Neural progenitor cell (in vitro differentiated cells): ENCODE measurements around the gene ELL3. TPM values are rescaled to one million over a fixed set of nuclear protein-coding genes. Genes with fewer than 3 reads are reported as not detected.

Source experiments
- DNase-seq: peaks from one replicate; pipeline ENCODE4 v3.0.0-alpha.2; 2016; ENCODE audit warnings: low spot score
- H2AFZ ChIP-seq: fragments of 200-600 bp; sonication (generic); replicated peaks from 2 replicates; pipeline ENCODE4 v1.6.1; 2016; ENCODE audit warnings: antibody characterized with exemption
- H3F3A ChIP-seq: fragments of 200-600 bp; sonication (generic); 2 replicates; pipeline ENCODE4 v1.6.1; 2016; ENCODE audit warnings: antibody characterized with exemption, low read depth
- H3K27ac ChIP-seq: fragments of 200-600 bp; sonication (generic); 2 replicates; pipeline ENCODE4 v1.5.1; 2016; ENCODE audit warnings: mild to moderate bottlenecking
- H3K27me3 ChIP-seq: fragments of 200-600 bp; sonication (generic); 2 replicates; pipeline ENCODE4 v1.6.1; 2016; ENCODE audit warnings: mild to moderate bottlenecking, moderate library complexity
- H3K36me3 ChIP-seq: fragments of 200-600 bp; sonication (generic); 2 replicates; pipeline ENCODE4 v1.5.1; 2016
- H3K4me1 ChIP-seq: fragments of 200-600 bp; sonication (generic); 2 replicates; pipeline ENCODE4 v1.6.1; 2016; ENCODE audit warnings: mixed run types
- H3K4me2 ChIP-seq: fragments of 200-600 bp; sonication (generic); 2 replicates; pipeline ENCODE4 v1.6.1; 2016
- H3K4me3 ChIP-seq: fragments of 200-600 bp; sonication (generic); 2 replicates; pipeline ENCODE4 v1.5.1; 2016
- H3K79me2 ChIP-seq: fragments of 200-600 bp; sonication (generic); 2 replicates; pipeline ENCODE4 v1.6.1; 2016; ENCODE audit warnings: low read depth
- H3K9ac ChIP-seq: fragments of 200-600 bp; sonication (generic); 2 replicates; pipeline ENCODE4 v1.6.1; 2016
- H3K9me3 ChIP-seq: fragments of 200-600 bp; sonication (generic); 2 replicates; pipeline ENCODE4 v1.5.1; 2016; ENCODE audit warnings: low read depth
- H4K20me1 ChIP-seq: fragments of 200-600 bp; sonication (generic); 2 replicates; pipeline ENCODE4 v1.6.1; 2016; ENCODE audit warnings: low read depth
- H3K27ac Mint-ChIP-seq: 3 replicates; pipeline ENCODE4 v1.8.0; 2021; ENCODE audit warnings: mixed read lengths
- H3K27me3 Mint-ChIP-seq: 2 replicates; pipeline ENCODE4 v1.8.0; 2022; ENCODE audit warnings: low read depth, mild to moderate bottlenecking, inconsistent platforms, moderate library complexity, mixed read lengths; ENCODE audit not compliant: insufficient read depth
- H3K36me3 Mint-ChIP-seq: 3 replicates; pipeline ENCODE4 v1.8.0; 2021; ENCODE audit warnings: mixed read lengths
- H3K4me1 Mint-ChIP-seq: 3 replicates; pipeline ENCODE4 v1.8.0; 2021; ENCODE audit warnings: mixed read lengths
- H3K4me3 Mint-ChIP-seq: 3 replicates; pipeline ENCODE4 v1.8.0; 2021; ENCODE audit warnings: mild to moderate bottlenecking, moderate library complexity, mixed read lengths
- H3K9me3 Mint-ChIP-seq: 3 replicates; pipeline ENCODE4 v1.8.0; 2020; ENCODE audit warnings: mixed read lengths
- EZH2 ChIP-seq: fragments of 200-600 bp; sonication (generic); IDR thresholded peaks from 2 replicates; pipeline ENCODE4 v1.6.1; 2017; ENCODE audit warnings: antibody characterized with exemption, mild to moderate bottlenecking, moderate library complexity
- EZH2phosphoT487 ChIP-seq: fragments of 200-600 bp; sonication (generic); IDR thresholded peaks from 2 replicates; pipeline ENCODE4 v1.6.1; 2017; ENCODE audit warnings: antibody characterized with exemption
- total RNA-seq: library from RNA; depleted of rRNA; stranded (reverse); fragments of >200 nt; gene quantifications from 2 replicates; pipeline ENCODE4 v1.2.3, GENCODE V29; 2015; ENCODE audit warnings: low replicate concordance
- TF ChIP-seq, protein P1 (sequence below): fragments of 200-600 bp; sonication (generic); IDR thresholded peaks from 2 replicates; pipeline ENCODE4 v1.5.1; 2017; ENCODE audit warnings: antibody characterized with exemption, mild to moderate bottlenecking

Gene ELL3
- total RNA-seq, 1 donor from 2014 or later: 5.1 TPM

- no peaks in the 10 kb centered on the region for H3K9me3 ChIP-seq
- peaks cover 19% of the 10 kb centered on the region for H3K27me3 ChIP-seq
- H3K27ac ChIP-seq: no peak overlapping the region
- no peak overlapping the region for H2AFZ ChIP-seq
- H3K4me2 ChIP-seq: no peak overlapping the region
- H4K20me1 ChIP-seq: peaks cover 11% of the 10 kb centered on the region
- H3K9ac ChIP-seq: no peak overlapping the region
- DNase-seq: no peak
- no peaks in the 10 kb centered on the region for H3K4me1 ChIP-seq
- H3K27me3 Mint-ChIP-seq: peaks cover 7% of the 10 kb centered on the region
- H3K27ac Mint-ChIP-seq: no peak overlapping the region
- peaks cover 35% of the 10 kb centered on the region for H3F3A ChIP-seq
- no peaks in the 10 kb centered on the region for H3K79me2 ChIP-seq
- no peak overlapping the region for H3K4me3 Mint-ChIP-seq
- no peaks in the 10 kb centered on the region for H3K36me3 ChIP-seq
- TF ChIP-seq EZH2phosphoT487: no peak
- TF ChIP-seq, protein P1, sequence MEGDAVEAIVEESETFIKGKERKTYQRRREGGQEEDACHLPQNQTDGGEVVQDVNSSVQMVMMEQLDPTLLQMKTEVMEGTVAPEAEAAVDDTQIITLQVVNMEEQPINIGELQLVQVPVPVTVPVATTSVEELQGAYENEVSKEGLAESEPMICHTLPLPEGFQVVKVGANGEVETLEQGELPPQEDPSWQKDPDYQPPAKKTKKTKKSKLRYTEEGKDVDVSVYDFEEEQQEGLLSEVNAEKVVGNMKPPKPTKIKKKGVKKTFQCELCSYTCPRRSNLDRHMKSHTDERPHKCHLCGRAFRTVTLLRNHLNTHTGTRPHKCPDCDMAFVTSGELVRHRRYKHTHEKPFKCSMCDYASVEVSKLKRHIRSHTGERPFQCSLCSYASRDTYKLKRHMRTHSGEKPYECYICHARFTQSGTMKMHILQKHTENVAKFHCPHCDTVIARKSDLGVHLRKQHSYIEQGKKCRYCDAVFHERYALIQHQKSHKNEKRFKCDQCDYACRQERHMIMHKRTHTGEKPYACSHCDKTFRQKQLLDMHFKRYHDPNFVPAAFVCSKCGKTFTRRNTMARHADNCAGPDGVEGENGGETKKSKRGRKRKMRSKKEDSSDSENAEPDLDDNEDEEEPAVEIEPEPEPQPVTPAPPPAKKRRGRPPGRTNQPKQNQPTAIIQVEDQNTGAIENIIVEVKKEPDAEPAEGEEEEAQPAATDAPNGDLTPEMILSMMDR: no peak
- no peak for TF ChIP-seq EZH2
- no peaks in the 10 kb centered on the region for H3K4me1 Mint-ChIP-seq
- H3K4me3 ChIP-seq: no peak overlapping the region
- no peaks in the 10 kb centered on the region for H3K36me3 Mint-ChIP-seq
- H3K9me3 Mint-ChIP-seq: no peaks in the 10 kb centered on the region
Measured at GRCh38 chr15:43779016-43779415, 2.2 kb upstream of the ELL3 start.

GRCh38 chr15:43777267-43777914 lies 625 bp upstream of the ELL3 start:
- Histone ChIP-seq H3F3A (peaks cover 46% of the 10 kb centered on the region), H3K4me1 (no peaks in the 10 kb centered on the region), H3K4me3 (peak overlapping the region; percentile 53), H3K9me3 (no peaks in the 10 kb centered on the region), H4K20me1 (peaks cover 11% of the 10 kb centered on the region), H3K27ac (no peak overlapping the region), H3K27me3 (peaks cover 19% of the 10 kb centered on the region), H2AFZ (peak overlapping the region; percentile 75), H3K79me2 (no peaks in the 10 kb centered on the region), H3K9ac (no peak overlapping the region), H3K4me2 (peak overlapping the region; percentile 88), H3K36me3 (peaks cover 3% of the 10 kb centered on the region)
- no peak for TF ChIP-seq EZH2phosphoT487
- TF ChIP-seq, protein P1: peak; percentile 81
- TF ChIP-seq EZH2: peak; percentile 11
- H3K4me1 Mint-ChIP-seq: no peaks in the 10 kb centered on the region
- no peaks in the 10 kb centered on the region for H3K9me3 Mint-ChIP-seq
- peaks cover under 1% of the 10 kb centered on the region for H3K36me3 Mint-ChIP-seq
- peak; percentile 74 for DNase-seq
- H3K27ac Mint-ChIP-seq: peak overlapping the region; percentile 81
- H3K27me3 Mint-ChIP-seq: peaks cover 7% of the 10 kb centered on the region
- peak overlapping the region; percentile 88 for H3K4me3 Mint-ChIP-seq

DNA sequence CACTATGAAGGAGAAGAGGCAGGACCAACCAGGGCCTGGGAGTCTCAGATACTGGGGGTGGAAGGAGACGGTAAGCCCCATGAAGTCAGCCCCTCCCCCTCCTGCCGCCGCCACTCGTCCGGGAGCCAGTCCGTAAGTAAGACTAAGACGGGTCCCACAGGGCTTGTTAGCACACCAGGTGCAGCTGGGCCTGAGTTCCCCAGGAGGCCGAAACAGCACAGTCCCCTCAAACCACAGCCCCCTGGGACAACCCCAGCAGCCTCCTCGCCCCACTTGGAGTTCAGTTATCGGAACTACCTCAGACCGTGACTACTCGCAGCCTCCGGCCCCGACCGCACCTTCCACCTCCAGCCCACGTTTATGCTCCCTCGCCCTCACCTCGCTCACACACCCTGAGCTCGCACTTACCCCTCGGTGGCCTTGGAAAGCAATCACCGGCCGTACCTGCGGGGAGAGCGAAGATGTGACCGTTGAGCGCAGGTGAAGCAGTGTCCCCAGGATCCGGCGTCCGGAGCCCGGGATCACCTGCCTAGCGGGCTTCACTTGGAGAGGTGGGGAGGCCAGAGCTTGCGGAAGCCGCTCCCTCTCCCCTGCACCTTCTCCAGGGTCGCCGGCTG lies 557 bp downstream of the ELL3 start:
- H3K4me3 Mint-ChIP-seq: peak overlapping the region; percentile 88
- Histone ChIP-seq H2AFZ (peak overlapping the region; percentile 75), H4K20me1 (peaks cover 11% of the 10 kb centered on the region), H3K4me3 (peak overlapping the region; percentile 53), H3K9me3 (no peaks in the 10 kb centered on the region), H3F3A (peaks cover 58% of the 10 kb centered on the region), H3K27ac (no peak overlapping the region), H3K79me2 (no peaks in the 10 kb centered on the region), H3K27me3 (peaks cover 19% of the 10 kb centered on the region), H3K36me3 (peaks cover 7% of the 10 kb centered on the region), H3K4me1 (no peaks in the 10 kb centered on the region), H3K9ac (no peak overlapping the region), H3K4me2 (peak overlapping the region; percentile 88)
- peaks cover 7% of the 10 kb centered on the region for H3K27me3 Mint-ChIP-seq
- peak; percentile 65 for DNase-seq
- H3K27ac Mint-ChIP-seq: peak overlapping the region; percentile 74
- TF ChIP-seq EZH2phosphoT487: peak; percentile 27
- TF ChIP-seq, protein P1: no peak
- peak; percentile 58 for TF ChIP-seq EZH2
- peaks cover 9% of the 10 kb centered on the region for H3K36me3 Mint-ChIP-seq
- H3K4me1 Mint-ChIP-seq: no peaks in the 10 kb centered on the region
- no peaks in the 10 kb centered on the region for H3K9me3 Mint-ChIP-seq
